NCI-H774 (cell line): ENCODE results near the gene ASB2.

Source experiments
- DNase-seq: peaks from one replicate; lab custom pipeline; 2025; lab: John Stamatoyannopoulos, UW

The ASB2 gene

DNA sequence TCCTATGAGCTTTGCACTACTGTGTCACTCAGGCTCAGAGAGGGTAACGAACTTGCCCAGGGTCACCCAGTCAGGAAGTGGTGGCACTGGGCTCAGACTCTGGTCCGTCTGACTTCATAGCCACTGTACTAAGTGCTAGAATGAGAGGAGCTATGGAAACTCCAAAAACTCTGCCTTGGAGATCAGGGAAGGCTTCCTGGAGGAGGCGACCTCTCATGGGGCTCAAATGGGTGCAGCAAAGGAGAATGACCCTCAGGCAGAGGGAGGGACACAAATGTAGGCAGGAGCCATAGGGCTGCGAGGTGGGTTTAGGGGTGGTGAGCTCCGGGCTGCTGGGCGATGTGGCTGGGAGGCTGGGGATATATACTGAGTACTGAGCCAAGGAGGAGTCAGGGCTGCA lies 23.9 kb upstream of the ASB2 start:
- no peak for DNase-seq

DNA sequence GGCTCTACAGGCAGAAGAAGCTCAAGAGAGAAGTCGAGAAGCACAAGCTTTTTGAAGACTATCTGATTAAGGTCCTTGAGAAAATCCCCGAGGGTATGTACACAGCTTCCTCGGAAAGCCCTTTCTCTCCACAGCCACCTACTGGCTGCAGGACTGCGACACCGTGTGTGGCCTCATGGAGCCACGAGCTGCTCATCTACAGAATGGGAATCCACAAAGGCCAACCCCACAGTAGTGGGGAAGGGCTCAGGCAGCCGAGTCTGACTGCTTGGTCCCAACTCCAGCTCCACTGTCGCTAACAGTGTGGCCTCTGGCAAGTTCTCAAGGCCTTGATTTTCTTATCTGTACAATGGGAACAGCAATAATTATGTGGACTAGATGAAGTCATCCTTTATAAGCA lies 23.2 kb upstream of the ASB2 start:
- DNase-seq: no peak

DNA sequence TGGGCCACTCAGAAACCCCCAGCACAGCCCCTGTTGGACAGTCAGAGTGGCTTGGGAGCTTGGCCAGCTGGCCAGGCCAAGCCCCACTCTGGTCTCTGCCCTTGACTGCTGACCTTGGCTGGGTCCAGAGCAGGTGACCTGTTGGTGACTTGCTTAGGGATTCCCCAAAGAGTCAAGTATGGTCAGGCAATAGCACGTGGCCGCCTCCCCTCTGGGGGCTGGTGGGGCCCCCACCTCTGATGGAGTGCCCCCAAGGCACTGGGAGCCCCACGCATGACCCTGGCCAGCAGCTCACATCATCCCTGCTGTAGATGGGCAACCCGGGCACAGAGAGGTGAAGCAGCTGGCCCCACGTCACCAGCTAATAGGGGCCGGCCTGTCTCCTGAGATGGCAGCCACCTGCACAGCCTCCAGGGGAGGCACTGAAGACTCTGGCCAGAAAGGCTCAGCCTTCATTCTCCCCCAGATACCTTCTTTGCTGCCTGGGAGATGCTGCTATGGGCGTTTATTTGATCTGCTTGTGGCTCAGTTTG lies 22.6 kb upstream of the ASB2 start:
- no peak for DNase-seq

DNA sequence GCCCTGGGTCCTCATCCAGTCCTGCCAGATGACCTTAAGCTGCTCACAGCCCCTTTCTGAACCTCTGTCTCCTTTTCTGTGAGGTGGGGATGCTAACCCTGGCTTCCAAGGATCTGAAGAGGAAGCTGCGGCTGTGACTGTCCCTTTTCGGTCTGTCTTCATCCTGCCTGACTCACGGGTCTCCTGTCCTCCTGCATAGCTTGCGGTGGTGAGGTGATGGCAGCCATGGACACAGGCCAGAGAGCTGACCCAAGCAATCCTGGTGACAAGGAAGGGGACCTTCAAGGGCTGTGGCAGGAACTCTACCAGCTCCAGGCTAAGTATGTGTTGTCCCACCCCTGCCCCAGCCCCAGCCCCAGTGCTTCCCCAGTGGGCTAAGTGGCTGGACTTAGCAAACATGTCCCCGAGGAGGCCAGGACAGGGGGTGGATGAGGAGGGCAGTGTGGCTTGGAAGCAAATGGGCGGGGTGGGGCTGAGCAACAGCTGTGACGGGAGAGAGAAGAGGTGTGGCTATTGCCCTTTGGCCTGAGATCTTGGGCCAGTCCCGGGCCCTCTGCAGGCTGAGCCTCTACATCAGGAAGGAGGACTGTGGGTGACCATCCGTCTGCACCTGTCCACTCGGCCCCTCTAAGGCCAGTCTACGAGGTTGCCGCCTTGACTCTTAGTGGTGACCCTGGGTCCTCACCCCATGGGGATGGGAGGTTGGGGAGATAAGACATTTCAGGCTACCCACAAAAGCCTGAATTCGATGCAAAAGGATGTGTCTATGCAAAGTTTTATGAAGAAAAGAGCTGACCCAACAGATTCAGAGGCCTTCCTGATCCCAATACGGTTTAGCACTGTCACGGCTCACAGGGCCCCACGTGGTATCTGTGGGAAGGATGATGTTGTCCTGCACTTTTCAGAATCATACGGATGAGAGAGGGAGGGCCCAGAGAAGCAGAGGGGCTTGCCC lies 21.8 kb upstream of the ASB2 start:
- no peak for DNase-seq

DNA sequence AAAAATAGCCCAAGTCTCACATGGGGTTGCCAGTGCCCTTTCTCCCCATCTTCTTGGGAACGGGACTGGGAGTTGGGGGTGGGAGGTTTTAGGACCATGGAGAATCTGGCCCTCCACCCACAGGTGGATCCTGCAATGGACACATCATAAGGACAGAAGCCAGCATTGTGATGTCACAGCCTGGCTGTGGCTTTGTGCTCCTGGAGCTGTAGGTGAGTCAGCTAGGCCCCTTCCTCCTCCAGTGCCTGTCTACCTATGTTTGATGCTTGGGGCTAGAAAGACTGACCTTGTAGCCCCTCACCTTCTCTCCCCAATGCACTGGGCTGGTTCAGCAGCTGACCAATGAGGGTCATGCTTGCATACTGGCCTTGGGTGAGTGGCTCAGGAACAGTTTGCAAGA lies 20.7 kb upstream of the ASB2 start, which contains the start of gene CCDC197:
Gene CCDC197, plus strand, starts transcription at position 220 of the 400 bp plus-strand sequence. CDS start 831 bp downstream, outside the sequence.
- no peak for DNase-seq

DNA sequence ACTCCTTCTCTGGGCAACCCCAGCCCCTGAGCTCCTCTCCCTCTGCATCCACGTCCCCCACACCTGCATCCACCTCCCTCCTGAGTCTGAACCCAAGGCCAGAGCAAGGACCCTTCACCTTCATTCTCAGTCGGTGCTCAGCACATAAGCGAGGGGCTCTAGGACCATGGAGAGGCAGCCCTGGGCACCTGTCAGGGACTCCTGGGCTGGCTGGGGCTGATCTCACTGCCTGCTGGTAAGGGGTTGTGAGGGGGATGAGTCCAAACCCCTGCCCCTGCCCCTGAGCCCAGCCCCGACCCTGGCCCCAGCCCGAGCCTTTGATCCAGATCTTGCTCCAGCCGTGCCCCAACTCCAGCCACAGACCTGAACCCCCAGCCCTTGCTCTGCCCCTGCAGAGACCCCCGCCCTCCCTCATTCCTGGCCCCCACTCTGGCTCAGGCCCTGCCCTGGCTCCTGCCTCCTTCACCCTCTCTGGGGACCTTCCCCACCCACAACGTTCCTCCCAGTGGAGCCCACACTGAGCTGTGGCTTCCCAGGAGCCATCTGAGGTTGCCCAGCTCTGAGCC lies 19.8 kb upstream of the ASB2 start:
- DNase-seq: no peak

DNA sequence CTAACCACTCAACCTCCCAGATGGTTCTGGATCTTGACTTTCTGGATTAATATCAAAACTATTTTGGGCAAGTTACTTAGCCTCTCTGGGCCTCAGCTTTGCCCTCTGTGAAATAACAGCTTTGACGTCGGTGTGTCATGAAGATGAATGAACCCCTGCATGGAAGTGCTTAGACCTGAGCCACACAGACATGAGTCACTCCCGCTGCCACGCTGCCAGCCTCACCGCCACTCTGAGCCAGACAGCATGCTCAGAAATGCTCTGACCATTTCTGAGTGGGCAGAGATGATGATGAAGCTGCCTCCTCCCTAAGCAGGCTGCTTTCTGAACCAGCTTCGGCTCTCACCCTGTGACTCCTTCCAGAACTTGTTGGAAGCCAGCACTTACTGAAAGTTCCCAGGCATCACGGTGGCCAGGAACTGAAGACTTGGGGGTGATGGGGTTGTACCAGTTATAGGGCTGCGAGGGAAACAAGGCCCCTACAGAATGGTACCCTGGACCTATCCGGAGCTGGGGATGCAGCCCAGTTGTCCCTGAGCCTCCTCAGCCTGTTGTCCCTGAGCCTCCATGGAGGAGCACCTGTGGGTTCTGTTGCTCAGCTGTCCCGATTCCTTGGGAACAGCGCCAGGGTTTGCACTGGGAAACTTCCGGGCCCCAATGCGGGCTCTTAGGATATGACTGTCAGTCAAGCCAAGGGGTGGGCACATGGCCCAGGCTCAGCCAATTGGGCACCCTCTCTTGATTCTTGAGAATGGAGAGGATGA lies 18.7 kb upstream of the ASB2 start:
- DNase-seq: peak; percentile 6

DNA sequence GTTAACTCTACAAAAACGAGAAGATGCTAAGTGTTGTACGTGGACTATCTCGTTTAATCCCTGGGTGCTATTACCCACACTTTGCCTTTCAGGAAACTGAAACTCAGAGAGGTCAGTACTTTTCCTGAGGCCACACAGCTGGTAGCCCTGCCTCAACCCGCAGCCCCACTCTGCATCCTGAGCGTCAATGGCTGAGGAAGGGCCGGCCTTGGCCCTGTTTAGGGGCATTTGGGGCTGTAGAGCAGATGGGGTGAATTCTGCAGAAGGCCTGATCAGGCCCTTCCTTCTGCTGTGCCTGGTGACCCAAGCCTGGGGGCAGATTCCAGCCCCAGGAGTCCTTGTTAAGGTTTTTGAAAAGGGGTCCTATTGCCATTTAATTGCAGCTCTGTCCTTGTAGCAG lies 17.0 kb upstream of the ASB2 start:
- DNase-seq: no peak

DNA sequence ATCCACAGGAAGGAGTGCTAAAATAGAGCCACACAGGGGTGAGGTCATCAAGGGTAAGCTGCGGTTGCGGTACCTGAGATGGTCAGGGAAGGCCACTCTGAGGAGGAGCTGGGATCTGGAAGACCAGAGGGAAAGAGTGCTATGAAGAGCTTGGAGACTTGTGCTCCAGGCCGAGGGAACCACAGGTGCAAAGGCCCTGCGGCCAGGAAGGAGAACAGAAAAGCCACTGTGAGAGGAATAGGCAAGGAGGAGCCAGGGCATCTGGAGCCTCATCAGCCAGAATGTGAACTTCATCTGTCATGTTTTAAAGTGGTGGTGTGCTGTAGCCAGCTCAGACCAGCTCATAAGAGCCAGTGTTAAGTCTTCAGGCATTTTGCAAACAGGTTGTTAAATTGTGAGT lies 15.3 kb upstream of the ASB2 start:
- DNase-seq: no peak

DNA sequence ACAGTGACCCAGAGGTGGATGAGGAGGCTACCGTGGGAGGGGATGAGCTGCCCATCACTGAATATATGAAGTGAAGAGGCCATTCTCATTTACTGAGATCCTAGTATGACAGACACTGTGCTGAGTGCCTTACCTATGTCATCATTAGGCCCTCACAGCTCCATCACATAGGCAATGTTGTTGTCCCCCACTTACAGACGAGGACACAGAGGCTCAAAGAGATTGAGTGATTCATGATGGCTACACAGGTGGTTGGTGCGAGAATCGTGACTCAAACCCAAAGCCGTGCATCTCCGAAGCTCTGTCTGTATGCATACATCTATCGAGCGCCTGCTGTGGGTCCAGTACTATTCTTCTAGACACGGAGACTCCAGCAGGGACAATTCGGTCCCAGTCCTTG lies 14.8 kb upstream of the ASB2 start:
- no peak for DNase-seq

DNA sequence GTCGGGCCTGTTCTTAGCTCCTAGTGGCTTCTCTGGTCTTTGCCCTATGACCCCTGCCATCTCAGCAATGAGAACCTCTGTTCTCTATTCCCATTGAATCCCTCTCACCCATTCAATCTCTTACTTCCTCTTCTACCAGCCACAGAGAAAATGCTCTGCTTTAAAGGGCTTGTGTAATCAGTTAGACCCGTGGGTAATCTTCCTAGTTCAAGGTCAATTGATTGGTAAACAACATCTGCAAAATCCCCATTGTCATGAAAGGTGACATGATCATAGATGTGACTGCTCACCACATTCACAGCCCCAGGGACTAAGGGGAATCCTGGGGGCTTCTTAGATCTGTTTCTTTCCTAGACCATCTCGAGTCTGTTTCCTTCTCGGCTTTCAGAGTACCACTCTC lies 13.6 kb upstream of the ASB2 start:
- DNase-seq: no peak

DNA sequence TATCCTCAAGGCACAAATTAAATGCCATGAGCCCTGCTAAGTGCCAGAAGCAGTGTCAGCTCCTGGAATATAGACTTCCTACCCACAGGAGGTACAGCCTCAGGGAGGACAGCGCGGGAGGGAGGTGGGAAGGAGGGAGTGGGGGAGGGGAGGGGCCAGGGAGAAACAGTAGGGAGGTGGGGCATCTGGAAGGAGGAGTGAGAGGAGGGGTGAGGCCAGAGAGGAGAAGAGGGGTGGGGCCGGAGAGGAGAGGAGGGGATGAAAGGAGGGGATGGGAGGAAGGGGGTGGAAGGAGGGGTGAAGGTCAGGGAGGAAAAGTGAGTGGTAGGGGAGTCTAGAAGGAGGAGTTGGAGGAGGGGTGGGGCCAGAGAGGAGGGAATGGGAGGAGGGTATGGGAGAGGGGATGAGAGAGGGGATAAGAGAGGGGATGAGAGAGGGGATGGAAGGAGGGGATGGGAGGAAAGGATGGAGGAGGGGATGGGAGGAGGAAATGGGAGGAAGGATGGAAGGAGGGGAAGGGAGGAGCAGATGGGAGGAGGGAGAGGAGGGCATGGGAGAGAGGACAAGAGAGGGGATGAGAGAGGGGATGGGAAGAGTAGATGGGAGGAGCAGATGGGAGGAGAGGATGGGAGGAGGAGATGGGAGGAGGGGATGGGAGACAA lies 11.6 kb upstream of the ASB2 start:
- DNase-seq: no peak

DNA sequence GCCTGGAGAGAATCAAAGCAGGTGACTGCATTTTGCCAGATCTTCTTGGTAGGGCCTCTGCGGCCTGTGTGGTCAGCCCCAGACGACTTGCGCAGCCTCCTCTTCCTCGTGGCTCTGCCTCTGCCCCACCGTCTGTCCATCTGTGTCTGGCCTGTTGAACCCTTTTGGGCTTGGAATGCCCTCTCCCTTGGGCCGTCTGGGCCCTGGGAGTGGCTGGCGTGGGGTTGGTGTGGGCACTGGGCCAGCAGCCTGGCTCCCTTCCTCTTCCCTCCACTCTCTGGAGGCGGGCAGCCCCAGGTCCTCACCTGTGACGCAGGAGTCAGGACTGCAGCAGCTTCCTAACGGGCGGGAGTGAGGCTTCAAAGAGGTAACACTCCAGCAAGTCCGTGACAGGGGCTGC lies 11.0 kb upstream of the ASB2 start:
- DNase-seq: no peak

DNA sequence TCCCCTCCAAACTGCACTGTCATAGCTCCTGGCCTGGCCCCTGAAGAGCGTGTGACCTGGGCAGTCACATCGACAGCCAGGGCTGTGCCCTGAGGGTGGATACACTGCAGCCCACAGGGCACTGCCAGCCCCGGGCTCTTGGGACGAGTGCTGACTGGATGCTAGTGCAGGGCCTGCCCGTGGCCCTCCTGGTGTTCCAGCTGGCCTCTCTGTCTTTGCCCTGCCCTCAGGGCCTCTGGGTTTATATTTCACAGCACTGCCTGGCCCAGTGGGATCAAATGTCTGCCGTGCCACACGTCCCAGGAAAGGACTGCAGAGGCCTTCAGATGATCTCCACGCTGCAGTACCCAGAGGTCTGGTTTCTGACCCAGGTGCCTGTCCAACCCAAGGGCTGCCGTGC lies 10.6 kb upstream of the ASB2 start:
- no peak for DNase-seq

DNA sequence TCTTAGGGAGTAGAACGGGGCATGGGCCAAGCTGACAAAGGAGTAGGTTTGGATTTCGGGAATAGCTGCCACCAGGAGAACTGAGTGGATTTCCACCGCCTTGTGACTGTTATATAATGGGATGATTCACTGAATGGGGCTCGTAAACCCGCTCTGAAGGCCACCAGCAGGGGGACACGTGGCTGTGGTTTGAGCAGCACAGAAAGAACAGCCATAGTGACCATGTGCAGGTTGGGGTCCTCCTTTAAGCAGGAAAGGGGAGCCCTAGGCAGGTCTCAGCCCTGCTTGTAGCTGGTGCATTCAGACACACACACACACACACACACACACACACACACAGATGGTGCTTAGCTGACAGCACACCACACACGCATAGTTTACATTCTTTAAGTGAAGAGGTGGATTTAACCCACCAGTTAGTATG lies 8.6 kb upstream of the ASB2 start:
- DNase-seq: no peak

DNA sequence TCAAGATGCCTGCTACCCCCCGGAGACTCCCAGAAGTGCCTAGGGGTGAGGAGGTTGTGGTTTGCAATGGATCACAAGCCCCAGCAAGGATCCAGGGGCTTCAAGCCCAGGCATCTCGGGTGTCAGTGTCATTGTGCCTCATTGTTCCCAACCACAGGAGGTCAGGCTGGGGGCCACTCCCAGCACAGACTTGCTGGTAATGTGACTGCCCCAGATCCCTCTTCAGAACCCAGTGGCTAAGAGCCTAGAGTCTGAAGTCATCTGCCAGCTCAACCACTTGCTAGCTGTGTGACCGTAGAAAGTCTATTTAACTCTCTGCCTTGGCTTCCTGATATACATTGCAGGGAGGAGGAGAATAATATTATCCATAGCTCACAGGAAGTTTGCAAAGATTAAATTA lies 7.7 kb upstream of the ASB2 start:
- DNase-seq: no peak

DNA sequence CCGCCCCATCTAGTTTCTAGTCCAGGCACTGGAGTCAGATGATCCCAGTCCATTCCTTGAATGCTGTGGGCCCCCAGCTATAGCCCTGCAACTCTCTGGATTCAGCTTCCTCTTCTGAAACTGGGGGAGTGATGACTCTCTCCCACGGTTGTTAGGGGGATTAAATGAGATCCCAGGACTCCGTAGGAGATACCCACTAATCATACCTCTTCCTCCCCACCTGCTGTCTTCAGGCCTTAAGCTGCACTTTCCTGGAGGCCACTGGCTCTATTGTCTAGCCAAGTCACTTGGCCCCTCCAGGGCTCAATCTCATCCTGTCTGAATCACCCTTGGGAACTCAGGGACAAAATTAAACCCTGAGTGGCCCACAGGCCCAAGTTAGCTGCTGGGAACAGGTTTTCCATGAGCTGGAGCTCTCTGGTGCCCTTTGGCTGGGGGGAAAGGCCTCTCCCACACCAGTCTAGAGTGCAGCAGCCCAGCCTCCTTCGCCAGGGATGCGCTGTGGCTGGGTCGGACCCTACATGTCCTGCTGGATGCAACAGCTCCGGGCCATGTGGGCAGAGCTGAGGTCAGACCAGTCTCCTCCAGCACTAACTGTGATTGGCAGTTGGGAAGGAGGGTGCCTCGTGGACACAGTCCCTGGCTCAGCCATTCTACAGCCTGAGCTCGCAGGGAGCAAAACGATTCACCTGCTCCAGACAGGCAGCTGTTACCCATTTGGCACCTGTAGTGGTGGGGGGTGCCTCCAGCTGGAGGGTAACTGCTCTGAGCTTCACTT lies 6.0 kb upstream of the ASB2 start:
- DNase-seq: no peak

DNA sequence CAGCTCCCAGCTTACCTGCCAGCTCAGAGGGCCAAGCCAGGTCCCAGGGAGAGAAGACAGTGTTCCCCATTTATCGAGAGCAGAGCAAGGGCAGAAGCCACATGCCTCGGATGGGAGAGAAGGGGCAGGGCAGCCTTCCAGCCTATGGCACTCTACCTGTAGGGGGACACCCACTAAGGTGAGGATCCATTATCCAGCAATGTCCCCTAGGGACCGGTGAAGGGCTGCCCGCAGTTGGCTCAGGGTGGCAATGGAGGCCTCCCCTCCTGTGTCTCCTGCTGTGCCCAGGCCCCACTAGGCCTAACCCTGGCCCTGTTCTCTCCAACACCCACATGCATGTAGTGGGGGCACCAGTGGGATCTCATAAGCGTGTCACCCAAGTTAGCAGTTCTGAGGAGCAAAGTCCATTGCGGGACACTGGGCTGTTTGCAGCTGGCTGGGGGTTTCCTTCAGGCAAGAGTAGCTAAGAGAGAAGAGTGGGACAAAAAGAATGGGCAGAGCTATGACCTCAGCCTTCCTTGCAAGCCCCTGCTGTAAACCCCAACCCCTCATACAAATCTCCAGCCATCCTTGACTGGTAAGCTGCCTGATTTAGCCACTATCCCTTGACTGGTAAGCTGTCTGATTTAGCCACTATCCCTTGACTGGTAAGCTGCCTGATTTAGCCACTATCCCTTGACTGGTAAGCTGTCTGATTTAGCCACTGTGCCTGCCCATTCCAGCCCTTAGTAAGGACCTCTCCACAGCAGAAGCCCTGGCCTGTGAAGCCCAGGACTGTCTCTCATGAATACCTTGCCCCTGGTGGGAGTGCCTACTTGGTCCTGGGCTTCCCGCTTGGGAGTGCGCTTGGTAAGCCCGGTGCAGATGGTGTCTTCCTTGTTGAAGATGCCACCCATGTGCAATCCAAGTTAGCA lies 5.2 kb upstream of the ASB2 start:
- no peak for DNase-seq

DNA sequence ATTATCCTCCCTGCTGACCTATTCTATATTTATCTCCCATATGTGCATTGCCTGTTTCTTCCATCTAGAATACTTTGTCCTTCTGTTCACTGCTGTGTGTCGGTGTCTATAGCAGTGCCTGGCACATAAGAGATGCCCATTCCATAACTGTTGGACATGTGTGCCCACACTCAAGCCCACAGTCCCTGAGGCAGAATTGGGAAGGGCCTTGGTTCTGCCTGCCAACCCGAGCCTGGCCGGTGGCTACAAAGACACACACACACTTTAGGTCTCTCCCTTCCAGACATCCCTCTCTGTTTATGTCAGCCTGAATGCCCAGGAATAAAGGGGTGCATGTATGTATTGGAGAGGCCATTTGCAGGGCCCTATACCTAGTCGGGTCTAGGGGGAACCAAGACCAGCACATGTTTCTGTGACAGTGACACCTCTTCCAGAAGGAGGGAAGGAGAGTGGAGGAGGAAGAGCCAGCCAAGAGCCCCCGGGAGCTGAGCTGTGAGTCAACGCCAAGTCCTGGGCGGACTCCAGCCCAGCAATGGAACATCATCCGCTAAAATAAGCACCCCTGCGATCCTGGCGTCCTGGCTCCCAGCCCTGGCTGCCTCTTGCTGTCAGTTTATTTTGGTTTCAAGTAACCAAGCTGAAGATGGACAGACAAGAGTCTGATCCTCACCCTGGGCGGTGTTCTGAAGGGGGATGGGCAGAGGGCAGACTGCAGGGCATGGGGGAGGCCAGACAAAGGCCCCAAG lies 4.3 kb upstream of the ASB2 start:
- no peak for DNase-seq
